Measurements from ENCODE around the gene RBM28. TPM values are rescaled to one million over a fixed set of nuclear protein-coding genes. Genes with fewer than 3 reads are reported as not detected.

RBM28 gene
- total RNA-seq, 1 experiment from 2014 or later, result 31.2 TPM

- DNase-seq (ENCODE audit: low read depth), result no peak
Observed at GRCh38 chr7:128351296-128352152, 7.8 kb upstream of the RBM28 start.

GRCh38 chr7:128350708-128351295 lies 7.1 kb upstream of the RBM28 start:
- no peak for DNase-seq (ENCODE audit: low read depth)

- no peak for DNase-seq (ENCODE audit: low read depth)
Observed at GRCh38 chr7:128349466-128349825, 5.7 kb upstream of the RBM28 start.

GRCh38 chr7:128347647-128348097 lies 4.0 kb upstream of the RBM28 start:
- peak; percentile 22 for DNase-seq (ENCODE audit: low read depth)

GRCh38 chr7:128344431-128344774 lies 695 bp upstream of the RBM28 start:
- no peak for DNase-seq (ENCODE audit: low read depth)

GRCh38 chr7:128341733-128342132 lies 2.0 kb downstream of the RBM28 start:
- DNase-seq (ENCODE audit: low read depth), result no peak

GRCh38 chr7:128335730-128336129 lies 8.0 kb downstream of the RBM28 start:
- DNase-seq (ENCODE audit: low read depth), result no peak

- no peak for DNase-seq (ENCODE audit: low read depth)
Observed at GRCh38 chr7:128324368-128324680, 19.4 kb downstream of the RBM28 start.

- DNase-seq (ENCODE audit: low read depth), result no peak
Observed at GRCh38 chr7:128323459-128324367, 20.0 kb downstream of the RBM28 start.

- DNase-seq (ENCODE audit: low read depth), result no peak
Observed at GRCh38 chr7:128323040-128323439, 20.7 kb downstream of the RBM28 start.

- peak; percentile 44 for DNase-seq (ENCODE audit: low read depth)
Observed at GRCh38 chr7:128322040-128322643, 21.6 kb downstream of the RBM28 start.

- DNase-seq (ENCODE audit: low read depth), result no peak
Observed at GRCh38 chr7:128321044-128321422, 22.7 kb downstream of the RBM28 start.

GRCh38 chr7:128318691-128319090 lies 25.0 kb downstream of the RBM28 start:
- DNase-seq (ENCODE audit: low read depth), result no peak

- DNase-seq (ENCODE audit: low read depth), result no peak
Observed at GRCh38 chr7:128311013-128311412, 32.7 kb downstream of the RBM28 start.

GRCh38 chr7:128310499-128310898 lies 33.2 kb downstream of the RBM28 start:
- DNase-seq (ENCODE audit: low read depth), result no peak

GRCh38 chr7:128309976-128310375 lies 33.7 kb downstream of the RBM28 start:
- no peak for DNase-seq (ENCODE audit: low read depth)

GRCh38 chr7:128309124-128309523 lies 34.6 kb downstream of the RBM28 start:
- DNase-seq (ENCODE audit: low read depth), result no peak

GRCh38 chr7:128307061-128307460 lies 36.6 kb downstream of the RBM28 start:
- no peak for DNase-seq (ENCODE audit: low read depth)

- DNase-seq (ENCODE audit: low read depth), result no peak
Observed at GRCh38 chr7:128304212-128304611, 39.5 kb downstream of the RBM28 start.

- no peak for DNase-seq (ENCODE audit: low read depth)
Observed at GRCh38 chr7:128303643-128304042, 40.1 kb downstream of the RBM28 start.

- no peak for DNase-seq (ENCODE audit: low read depth)
Observed at GRCh38 chr7:128303133-128303532, 40.6 kb downstream of the RBM28 start.

- DNase-seq (ENCODE audit: low read depth), result no peak
Observed at GRCh38 chr7:128302139-128302538, 41.6 kb downstream of the RBM28 start.
